ENCODE results near the gene CHCHD10. TPM values are rescaled to one million over a fixed set of nuclear protein-coding genes. Genes with fewer than 3 reads are reported as not detected.

Gene CHCHD10
- total RNA-seq, 6 experiments from 2014 or later = 89.3 to 117 (median 106) TPM

GRCh38 chr22:23790819-23791737 is 23.3 kb upstream of the CHCHD10 start:
- DNase-seq = peak; percentile 49
- H3K4me1 Mint-ChIP-seq (ENCODE audit: low read depth) = peaks cover 56% of the 10 kb centered on the region
- H3K36me3 Mint-ChIP-seq (ENCODE audit: low read depth) = peaks cover 19% of the 10 kb centered on the region

GRCh38 chr22:23789638-23790037 is 21.9 kb upstream of the CHCHD10 start:
- peak overlapping the region; percentile 62 for H3K27ac Mint-ChIP-seq
- no peaks in the 10 kb centered on the region; the same call in none of the 2 replicates for H3K27me3 Mint-ChIP-seq (ENCODE audit: insufficient read depth)
- no peak; the same call in 1 of the 2 replicates for TF ChIP-seq CTCF (IDR thresholded peaks at IDR 0.05)
- H3K36me3 Mint-ChIP-seq (ENCODE audit: low read depth) = peaks cover 18% of the 10 kb centered on the region; the same call in 1 of the 2 replicates
- peaks cover 59% of the 10 kb centered on the region for H3K4me1 Mint-ChIP-seq (ENCODE audit: low read depth)
- no peak for DNase-seq
- H3K9me3 Mint-ChIP-seq = no peaks in the 10 kb centered on the region
- peak overlapping the region; percentile 42 for H3K4me3 Mint-ChIP-seq

More at GRCh38 chr22:23790819-23791737, 23.3 kb upstream of the CHCHD10 start:
- no peaks in the 10 kb centered on the region; the same call in 1 of the 2 replicates for H3K27me3 Mint-ChIP-seq (ENCODE audit: insufficient read depth)
- H3K27ac Mint-ChIP-seq = peak overlapping the region; percentile 79
- no peaks in the 10 kb centered on the region for H3K9me3 Mint-ChIP-seq
- no peak for TF ChIP-seq CTCF (IDR thresholded peaks at IDR 0.05)
- peak overlapping the region; percentile 58 for H3K4me3 Mint-ChIP-seq

- no peaks in the 10 kb centered on the region; the same call in none of the 2 replicates for H3K27me3 Mint-ChIP-seq (ENCODE audit: insufficient read depth)
- DNase-seq = no peak
- peak overlapping the region; percentile 42; the same call in 1 of the 2 replicates for H3K4me3 Mint-ChIP-seq
- no peaks in the 10 kb centered on the region for H3K9me3 Mint-ChIP-seq
- peaks cover 18% of the 10 kb centered on the region; the same call in 1 of the 2 replicates for H3K36me3 Mint-ChIP-seq (ENCODE audit: low read depth)
- TF ChIP-seq CTCF (IDR thresholded peaks at IDR 0.05) = no peak
- peaks cover 64% of the 10 kb centered on the region for H3K4me1 Mint-ChIP-seq (ENCODE audit: low read depth)
- H3K27ac Mint-ChIP-seq = 0 out of 2 replicates have a peak overlapping the region, but pooled peaks have one; percentile 62
Measured at GRCh38 chr22:23789121-23789520, 21.3 kb upstream of the CHCHD10 start.

- no peak for TF ChIP-seq CTCF (IDR thresholded peaks at IDR 0.05)
- DNase-seq = no peak
- Mint-ChIP-seq H3K4me1 (ENCODE audit: low read depth) (peaks cover 65% of the 10 kb centered on the region), H3K9me3 (no peaks in the 10 kb centered on the region), H3K4me3 (peak overlapping the region; percentile 93), H3K27ac (peak overlapping the region; percentile 48; the same call in 1 of the 2 replicates), H3K27me3 (ENCODE audit: insufficient read depth) (no peaks in the 10 kb centered on the region; the same call in none of the 2 replicates), H3K36me3 (ENCODE audit: low read depth) (peaks cover 12% of the 10 kb centered on the region; the same call in 1 of the 2 replicates)
Measured at GRCh38 chr22:23787910-23788309, 20.1 kb upstream of the CHCHD10 start.

- no peak for DNase-seq
- H3K4me3 Mint-ChIP-seq = peak overlapping the region; percentile 93
- H3K27ac Mint-ChIP-seq = peak overlapping the region; percentile 48; the same call in 1 of the 2 replicates
- TF ChIP-seq CTCF (IDR thresholded peaks at IDR 0.05) = no peak
- no peaks in the 10 kb centered on the region for H3K9me3 Mint-ChIP-seq
- H3K27me3 Mint-ChIP-seq (ENCODE audit: insufficient read depth) = no peaks in the 10 kb centered on the region; the same call in none of the 2 replicates
- H3K4me1 Mint-ChIP-seq (ENCODE audit: low read depth) = peaks cover 61% of the 10 kb centered on the region
- H3K36me3 Mint-ChIP-seq (ENCODE audit: low read depth) = peaks cover 8% of the 10 kb centered on the region; the same call in 1 of the 2 replicates
Measured at GRCh38 chr22:23787600-23787896, 19.8 kb upstream of the CHCHD10 start.
